Activated CD4-positive, CD25-positive, alpha-beta regulatory T cell treated with anti-CD3 and anti-CD28 coated beads, Interleukin-2, amount 50 U/mL, for 16 hours (primary cell): Measurements from ENCODE around the gene RNF126.

Experiments
- DNase-seq: peaks from one replicate; pipeline ENCODE4 v3.0.0-alpha.2; 2020; ENCODE audit warnings: low read depth, low spot score

Gene RNF126

DNA sequence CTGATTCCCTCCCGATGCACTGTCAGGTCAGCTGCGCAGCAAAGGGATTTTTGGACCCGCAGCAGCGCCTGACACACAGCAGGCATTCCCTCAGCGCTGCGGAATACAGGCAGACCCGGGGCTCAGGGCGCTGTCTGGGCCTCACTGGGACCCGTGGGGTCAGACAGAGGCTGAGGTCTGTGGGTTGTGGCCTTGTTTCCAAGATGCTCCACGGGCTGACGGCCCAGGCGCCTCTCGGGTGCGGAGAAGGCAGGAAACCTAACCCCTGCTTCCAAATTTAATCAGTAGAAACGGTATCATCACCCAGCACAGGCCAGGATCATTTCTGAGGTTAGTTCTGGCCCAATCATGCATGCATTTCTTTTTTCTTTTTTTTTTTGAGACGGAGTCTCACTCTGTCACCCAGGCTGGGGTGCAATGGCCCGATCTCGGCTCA lies 686 bp upstream of the RNF126 start:
- no peak for DNase-seq

GRCh38 chr19:662207-662961 lies 630 bp downstream of the RNF126 start:
- DNase-seq = peak; percentile 58

GRCh38 chr19:661427-662196 lies 1.4 kb downstream of the RNF126 start:
- DNase-seq = peak; percentile 34

- DNase-seq = no peak
These were observed 2.1 kb downstream of the RNF126 start for GRCh38 chr19:660793-661426.

GRCh38 chr19:658916-659839 lies 3.8 kb downstream of the RNF126 start:
- DNase-seq = no peak

DNA sequence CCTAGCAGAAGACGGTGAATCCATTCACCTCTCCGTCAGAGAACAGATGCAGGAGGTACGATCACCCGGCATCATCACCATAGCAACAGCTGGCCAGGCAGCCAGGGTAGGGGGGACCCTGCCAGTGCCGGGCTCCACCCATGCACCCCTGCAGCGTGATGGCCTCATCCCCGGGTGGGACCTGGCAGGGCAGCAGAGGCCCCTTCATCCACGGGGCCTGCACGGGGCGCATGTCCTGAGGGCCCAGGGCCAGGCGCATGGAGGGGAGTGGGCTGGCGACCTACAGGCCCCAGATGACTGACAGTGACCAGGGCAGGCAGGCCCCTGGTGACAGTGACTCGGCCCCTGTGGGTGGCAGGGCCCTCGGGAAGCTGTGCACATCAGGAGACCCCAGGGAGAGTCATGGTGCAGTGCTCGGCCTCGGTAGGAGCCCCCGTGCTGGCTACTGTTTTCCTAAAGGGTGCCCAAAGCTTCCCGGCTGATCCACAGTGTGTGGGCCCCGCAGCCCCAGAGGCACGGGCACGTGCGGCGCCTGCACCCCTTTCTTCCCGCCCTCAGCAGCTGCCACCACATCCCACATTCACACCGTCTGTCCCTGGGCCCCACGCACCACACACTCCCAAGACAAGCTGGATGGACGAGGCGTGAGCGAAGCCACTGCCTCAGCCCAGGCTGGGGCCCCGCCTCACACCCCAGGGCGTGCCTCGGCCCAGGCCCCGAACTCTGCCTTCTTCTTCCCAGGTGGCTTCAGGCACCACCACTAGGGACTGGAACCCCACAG lies 4.8 kb downstream of the RNF126 start:
- no peak for DNase-seq

GRCh38 chr19:657611-658010 lies 5.4 kb downstream of the RNF126 start:
- no peak for DNase-seq

DNA sequence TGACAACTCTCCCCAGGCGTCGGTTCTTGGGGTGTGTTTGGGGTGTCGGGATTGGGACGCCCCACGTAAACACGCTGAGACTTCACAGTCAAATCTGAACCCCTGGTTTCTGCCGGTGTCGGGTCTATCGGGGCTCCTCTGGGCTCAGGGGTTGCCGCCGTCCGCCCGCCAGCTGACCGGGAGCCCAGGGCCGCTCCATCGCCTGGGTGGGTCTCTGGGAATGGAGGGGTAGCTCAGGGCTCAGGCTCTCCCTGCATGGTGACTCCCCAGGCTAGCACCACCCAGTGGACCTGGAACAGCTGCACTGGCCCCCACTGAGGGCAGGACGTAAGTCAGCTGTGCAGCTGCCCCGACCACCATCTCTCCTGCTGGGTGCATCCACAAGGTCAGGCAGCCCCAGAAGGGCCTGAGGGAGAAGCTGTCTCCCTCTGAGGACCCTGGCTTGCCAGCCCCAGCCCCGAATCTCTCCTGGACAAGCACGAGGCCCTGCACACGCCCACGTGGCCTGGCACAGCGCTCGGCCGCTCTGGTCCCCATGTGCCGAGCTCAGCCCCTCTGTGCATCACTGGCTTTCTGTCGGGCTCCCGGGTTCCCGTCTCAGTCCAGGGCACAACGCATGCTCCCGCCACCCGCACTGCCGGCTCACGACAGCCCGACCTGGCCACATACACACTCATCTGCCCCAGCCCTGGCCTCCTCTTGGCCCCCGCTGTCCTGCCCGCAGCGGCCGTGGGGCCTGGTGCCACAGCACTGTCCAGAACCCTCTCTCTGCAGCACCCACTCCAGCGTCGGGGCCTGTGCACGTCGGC lies 6.1 kb downstream of the RNF126 start:
- DNase-seq = no peak

DNA sequence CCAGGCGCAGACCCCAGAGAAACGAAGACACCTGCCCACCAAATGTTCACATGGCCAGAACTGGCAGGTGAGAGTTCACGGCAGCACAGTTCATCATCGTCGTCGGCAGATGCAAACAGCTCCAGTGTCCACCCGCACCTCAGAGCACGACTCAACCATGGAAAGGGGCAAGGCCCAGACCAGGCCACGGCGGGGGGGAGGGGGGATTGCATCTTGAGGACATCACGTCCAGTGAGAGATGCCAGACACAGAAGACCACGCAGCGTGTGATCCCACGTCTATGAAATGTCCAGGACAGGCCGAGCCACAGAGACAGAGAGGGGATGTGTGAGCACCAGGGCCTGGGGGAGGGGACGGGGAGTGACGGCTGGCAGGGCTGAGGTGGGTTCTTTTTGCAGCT lies 7.3 kb downstream of the RNF126 start:
- DNase-seq = no peak

- no peak for DNase-seq
These were observed 9.6 kb downstream of the RNF126 start for GRCh38 chr19:653425-653824.

- DNase-seq = no peak
These were observed 10.3 kb downstream of the RNF126 start for GRCh38 chr19:652467-653389.

DNA sequence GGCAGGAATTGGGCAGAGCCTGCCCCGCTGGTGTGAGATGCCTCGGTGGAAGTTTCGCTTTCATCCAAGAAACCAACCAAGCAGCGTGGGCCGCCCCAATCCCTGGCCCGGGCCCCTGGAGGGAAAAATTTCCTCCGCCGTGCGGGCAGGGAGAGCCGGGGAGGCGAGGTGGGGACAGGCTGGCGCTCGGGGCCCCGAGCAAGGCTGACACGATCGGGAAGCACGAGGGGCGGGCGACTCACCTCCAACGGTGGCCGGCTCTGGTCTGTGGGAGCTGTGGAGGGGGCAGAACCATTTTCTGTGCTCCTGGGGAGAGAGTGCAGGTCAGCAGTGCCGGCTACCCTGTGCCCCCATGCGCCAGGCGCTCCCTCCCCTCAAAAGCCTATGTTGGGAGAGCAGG lies 11.0 kb downstream of the RNF126 start:
- DNase-seq = no peak

DNA sequence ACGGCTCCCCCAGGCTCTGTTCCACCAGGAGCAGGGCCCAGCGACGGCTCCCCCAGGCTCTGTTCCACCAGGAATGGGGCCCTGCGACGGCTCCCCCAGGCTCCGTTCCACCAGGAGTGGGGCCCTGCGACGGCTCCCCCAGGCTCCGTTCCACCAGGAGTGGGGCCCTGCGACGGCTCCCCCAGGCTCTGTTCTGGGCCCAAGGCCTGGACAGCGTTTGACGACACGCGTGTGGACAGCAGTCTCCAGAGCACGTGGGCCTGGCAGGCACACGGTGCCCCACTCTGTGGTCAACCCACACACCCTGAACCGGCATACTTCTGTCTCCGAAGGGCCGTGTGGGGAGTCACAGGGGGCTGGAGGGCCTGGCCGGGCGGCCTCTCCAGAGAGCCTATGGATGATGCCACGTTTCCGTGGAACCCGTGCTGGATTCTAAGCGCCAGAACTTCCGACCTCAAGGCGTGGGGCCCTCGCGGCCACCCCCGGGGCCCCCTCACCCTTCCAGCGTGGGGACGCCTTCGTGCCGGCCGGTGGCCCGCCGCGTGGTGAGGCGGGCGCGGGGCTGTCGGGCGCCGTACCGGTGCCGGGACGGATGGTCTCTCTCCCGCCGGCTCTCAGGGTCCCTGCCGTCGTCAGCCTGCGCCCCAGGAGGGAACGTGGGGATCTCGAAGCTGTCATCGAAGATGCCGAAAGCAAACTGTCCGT lies 11.7 kb downstream of the RNF126 start:
- DNase-seq = no peak

- no peak for DNase-seq
These were observed 12.9 kb downstream of the RNF126 start for GRCh38 chr19:650121-650520.

DNA sequence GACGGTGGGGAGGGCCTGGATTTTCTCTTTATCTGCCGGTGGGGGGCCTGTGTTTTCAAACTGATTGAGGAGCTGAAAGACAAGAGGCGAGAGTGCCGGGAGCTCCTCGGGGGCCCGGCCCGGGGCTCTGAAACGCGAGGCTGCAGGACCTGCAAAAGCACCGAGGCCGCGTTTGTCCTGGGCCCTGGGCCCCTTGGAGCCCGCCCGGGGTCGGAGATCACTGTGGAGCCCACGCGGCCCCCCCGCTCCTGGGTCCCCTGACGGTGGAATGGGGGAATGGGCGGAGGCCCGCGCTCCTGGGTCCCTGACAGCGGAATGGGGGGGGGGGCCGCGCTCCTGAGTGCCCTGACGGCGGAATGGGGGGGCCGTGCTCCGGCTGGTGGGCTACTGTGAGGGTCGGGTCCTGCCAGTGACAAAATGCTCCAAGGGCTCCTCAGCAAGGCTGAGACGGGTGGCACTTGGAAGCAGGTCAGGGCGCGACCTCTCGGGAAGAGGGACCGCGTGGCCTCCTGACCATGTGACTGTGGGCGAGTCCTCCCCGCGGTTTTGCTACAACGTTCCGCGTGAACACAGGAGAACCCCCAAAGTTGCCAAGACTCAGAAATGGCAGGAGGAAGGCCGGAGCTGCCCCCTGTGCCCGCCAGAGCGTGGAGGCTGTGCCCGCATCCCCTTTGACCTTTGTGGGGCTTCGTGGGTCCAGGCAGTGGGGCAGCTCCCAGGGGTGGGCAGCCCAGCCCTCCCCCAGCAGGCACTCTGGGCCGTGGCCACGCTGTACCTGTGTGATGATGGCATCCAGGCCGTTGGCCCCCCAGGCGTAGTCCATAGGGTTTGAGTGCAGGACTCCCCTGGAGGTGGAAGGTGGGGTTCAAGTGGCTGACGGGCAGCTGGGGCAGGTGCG lies 13.9 kb downstream of the RNF126 start:
- no peak for DNase-seq

DNA sequence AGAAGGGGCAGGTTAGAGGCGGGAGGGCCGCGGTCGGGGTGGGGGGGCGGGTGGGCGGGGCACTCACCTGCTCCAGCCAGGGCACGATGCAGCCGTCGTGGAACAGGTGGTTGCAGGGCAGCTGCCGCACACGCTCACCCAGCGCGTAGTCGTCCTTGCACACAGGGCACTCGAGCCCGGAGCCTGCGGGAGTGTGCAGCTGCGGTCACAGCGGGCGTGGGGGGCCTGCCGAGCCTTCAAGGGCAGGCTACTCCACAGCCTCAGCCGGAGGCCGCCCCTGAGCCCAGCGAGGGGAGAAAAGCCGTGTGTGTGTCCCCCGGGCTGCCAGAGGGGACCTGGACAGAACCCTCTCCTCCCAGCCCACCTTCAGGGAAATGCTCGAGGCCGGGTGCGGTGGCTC lies 14.7 kb downstream of the RNF126 start:
- DNase-seq = no peak
